GM18508 (cell line): ENCODE data around the gene PPP1R36.
"Not testable (repeated sequence)": the region's sequence is repeated elsewhere in the genome, so short reads cannot be mapped to it uniquely, and the experiment has no call there.

ENCODE experiments used
- ATAC-seq: cut with Tn5 transposase; IDR thresholded peaks from one replicate; pipeline ENCODE4 v1.9.1; 2021; ENCODE audit warnings: moderate number of reproducible peaks; ENCODE audit not compliant: insufficient read depth, unreplicated experiment

Gene PPP1R36

GRCh38 chr14:64518229-64518628, 31.5 kb upstream of the PPP1R36 start:
- ATAC-seq, result no peak

GRCh38 chr14:64520699-64521098, 29.1 kb upstream of the PPP1R36 start:
- ATAC-seq, result no peak

- no peak for ATAC-seq
These were observed 27.0 kb upstream of the PPP1R36 start for GRCh38 chr14:64522591-64523355.

DNA sequence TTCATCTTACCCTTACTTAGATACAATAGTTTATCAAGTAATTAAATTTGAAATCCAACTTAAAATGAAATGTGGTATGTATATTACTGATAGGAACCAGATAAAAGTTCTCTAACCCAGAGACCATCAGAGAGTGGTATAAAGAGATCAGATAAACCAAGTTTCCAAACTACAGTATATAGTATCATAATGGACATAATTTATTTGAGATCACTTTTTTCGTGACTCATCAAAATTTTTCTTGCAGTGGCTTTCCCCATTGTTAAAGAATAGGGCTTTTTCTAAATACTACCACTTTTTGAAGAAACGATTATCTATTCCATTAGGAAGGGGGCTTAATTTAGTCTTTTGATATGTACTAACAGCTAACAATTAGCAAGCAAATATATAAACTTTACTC, 24.4 kb upstream of the PPP1R36 start:
- ATAC-seq, result no peak

DNA sequence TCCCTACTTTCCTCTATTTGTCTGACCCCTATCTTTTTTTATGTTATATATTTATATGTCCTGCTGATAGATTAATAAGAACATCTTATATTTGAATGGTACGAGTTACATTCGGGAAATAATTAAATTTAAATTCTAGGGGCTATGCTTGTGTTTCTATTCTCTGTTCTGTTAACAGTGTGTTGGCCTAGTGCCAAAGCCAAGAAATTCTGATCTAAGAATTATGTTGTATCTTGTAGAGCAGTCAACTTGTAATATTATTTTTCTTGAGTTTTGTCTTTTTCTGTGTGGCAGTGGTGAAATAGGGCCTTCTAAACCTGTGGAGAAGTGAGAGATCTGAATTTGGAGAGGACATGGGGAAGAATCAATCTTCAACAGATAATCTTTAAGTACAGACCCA, 18.2 kb upstream of the PPP1R36 start:
- no peak for ATAC-seq

- no peak for ATAC-seq
These were observed 13.1 kb upstream of the PPP1R36 start for GRCh38 chr14:64536488-64537245.

- peak; percentile 80 for ATAC-seq
These were observed 9.3 kb upstream of the PPP1R36 start, which contains the start of gene HSPA2 for GRCh38 chr14:64540208-64541202. TSS of gene HSPA2 (plus strand) at chr14:64540741. CDS start at chr14:64540850, 109 bp downstream.

- ATAC-seq, result no peak
These were observed 8.3 kb upstream of the PPP1R36 start for GRCh38 chr14:64541261-64541971.

DNA sequence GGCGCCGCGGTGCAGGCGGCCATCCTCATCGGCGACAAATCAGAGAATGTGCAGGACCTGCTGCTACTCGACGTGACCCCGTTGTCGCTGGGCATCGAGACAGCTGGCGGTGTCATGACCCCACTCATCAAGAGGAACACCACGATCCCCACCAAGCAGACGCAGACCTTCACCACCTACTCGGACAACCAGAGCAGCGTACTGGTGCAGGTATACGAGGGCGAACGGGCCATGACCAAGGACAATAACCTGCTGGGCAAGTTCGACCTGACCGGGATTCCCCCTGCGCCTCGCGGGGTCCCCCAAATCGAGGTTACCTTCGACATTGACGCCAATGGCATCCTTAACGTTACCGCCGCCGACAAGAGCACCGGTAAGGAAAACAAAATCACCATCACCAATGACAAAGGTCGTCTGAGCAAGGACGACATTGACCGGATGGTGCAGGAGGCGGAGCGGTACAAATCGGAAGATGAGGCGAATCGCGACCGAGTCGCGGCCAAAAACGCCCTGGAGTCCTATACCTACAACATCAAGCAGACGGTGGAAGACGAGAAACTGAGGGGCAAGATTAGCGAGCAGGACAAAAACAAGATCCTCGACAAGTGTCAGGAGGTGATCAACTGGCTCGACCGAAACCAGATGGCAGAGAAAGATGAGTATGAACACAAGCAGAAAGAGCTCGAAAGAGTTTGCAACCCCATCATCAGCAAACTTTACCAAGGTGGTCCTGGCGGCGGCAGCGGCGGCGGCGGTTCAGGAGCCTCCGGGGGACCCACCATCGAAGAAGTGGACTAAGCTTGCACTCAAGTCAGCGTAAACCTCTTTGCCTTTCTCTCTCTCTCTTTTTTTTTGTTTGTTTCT, 7.6 kb upstream of the PPP1R36 start:
- no peak for ATAC-seq

DNA sequence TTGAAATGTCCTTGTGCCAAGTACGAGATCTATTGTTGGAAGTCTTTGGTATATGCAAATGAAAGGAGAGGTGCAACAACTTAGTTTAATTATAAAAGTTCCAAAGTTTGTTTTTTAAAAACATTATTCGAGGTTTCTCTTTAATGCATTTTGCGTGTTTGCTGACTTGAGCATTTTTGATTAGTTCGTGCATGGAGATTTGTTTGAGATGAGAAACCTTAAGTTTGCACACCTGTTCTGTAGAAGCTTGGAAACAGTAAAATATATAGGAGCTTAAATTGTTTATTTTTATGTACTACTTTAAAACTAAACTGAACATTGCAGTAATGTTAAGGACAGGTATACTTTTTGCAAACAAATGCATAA, 6.9 kb upstream of the PPP1R36 start:
- ATAC-seq, result no peak

- no peak for ATAC-seq
These were observed 5.0 kb upstream of the PPP1R36 start for GRCh38 chr14:64544607-64545312.

DNA sequence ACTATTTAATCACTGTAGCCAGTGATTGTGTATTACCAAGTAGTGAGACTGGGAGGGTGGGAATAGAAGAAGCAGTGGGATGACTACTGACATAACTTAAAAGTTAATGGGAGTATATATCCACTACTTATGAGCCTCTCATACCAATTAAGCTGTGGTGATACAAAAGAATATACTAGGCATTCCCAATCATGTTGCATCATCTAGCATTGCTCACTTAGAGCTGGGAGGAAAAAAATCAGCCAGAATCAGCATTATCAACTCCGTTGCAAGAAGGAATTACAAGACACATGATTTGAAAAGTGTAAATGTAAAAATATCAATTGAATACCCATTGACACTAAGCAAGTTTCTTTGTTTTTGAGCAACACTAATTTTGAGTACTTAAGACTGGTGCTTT, 745 bp upstream of the PPP1R36 start:
- ATAC-seq, result no peak

GRCh38 chr14:64550621-64551333, 1.0 kb downstream of the PPP1R36 start:
- no peak for ATAC-seq

GRCh38 chr14:64554556-64554955, 4.8 kb downstream of the PPP1R36 start:
- no peak for ATAC-seq

GRCh38 chr14:64556526-64556925, 6.8 kb downstream of the PPP1R36 start:
- ATAC-seq, result no peak

GRCh38 chr14:64558216-64558615, 8.5 kb downstream of the PPP1R36 start:
- ATAC-seq, result not testable (repeated sequence)

GRCh38 chr14:64561631-64562030, 11.9 kb downstream of the PPP1R36 start:
- no peak for ATAC-seq

DNA sequence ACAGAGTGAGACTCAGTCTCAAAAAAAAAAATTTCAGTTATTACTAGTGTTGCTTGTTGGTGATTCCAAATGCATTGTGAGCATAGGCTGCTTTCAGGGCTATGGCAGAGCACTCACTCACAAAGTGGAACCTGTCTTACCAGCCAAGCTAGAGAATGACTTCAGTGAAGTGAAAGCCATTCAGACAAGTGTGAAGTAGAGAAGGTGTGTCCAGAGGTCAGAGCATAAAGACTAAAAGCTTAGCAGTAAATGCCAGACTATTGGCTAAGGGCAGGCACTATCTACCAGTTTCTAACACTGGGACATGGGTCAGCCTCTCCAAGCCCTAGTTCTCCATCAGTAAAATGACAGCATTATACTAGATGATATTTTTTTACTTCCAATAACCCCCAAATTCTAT, 12.7 kb downstream of the PPP1R36 start:
- ATAC-seq, result no peak
